ENCODE data around the gene SCARF2.
"Not testable (repeated sequence)": the region's sequence is repeated elsewhere in the genome, so short reads cannot be mapped to it uniquely, and the experiment has no call there.

GRCh38 chr22:20478059-20478458 lies 40.4 kb upstream of the SCARF2 start:
- TF ChIP-seq CTCF (IDR thresholded peaks at IDR 0.05; ENCODE audit: low read length); EZH2 (IDR thresholded peaks at IDR 0.05; ENCODE audit: borderline replicate concordance, low read length): not testable (repeated sequence)
